Nephron (organoid): ENCODE data around the gene BABAM2.

Source experiments
- H3K27ac Mint-ChIP-seq, 3 experiments: 2 replicates each; pipeline ENCODE4 v1.8.0; 2020; ENCODE audit warnings: mixed read lengths in 3 of 3, mild to moderate bottlenecking in 2 of 3, moderate library complexity in 1 of 3
- H3K27me3 Mint-ChIP-seq: 2 replicates; pipeline ENCODE4 v1.8.0; 2021; ENCODE audit warnings: low read depth, mild to moderate bottlenecking, moderate library complexity, mixed read lengths
- H3K36me3 Mint-ChIP-seq: 2 replicates; pipeline ENCODE4 v1.8.0; 2020; ENCODE audit warnings: low read depth, mixed read lengths
- H3K4me1 Mint-ChIP-seq: 2 replicates; pipeline ENCODE4 v1.8.0; 2020; ENCODE audit warnings: mixed read lengths
- H3K4me3 Mint-ChIP-seq, 3 experiments: 2 replicates each; pipeline ENCODE4 v1.8.0; 2020; ENCODE audit warnings: mild to moderate bottlenecking in 3 of 3, mixed read lengths in 3 of 3, moderate library complexity in 2 of 3
- H3K9me3 Mint-ChIP-seq: 2 replicates; pipeline ENCODE4 v1.8.0; 2020; ENCODE audit warnings: mixed read lengths
- TF ChIP-seq, protein P1 (sequence below), 3 experiments: fragments of 200-600 bp; sonication (generic); IDR thresholded peaks; one replicate each; pipeline ENCODE4 v1.5.0; 2021; ENCODE audit warnings: antibody characterized with exemption in 3 of 3; ENCODE audit not compliant: unreplicated experiment in 3 of 3

BABAM2 gene

DNA sequence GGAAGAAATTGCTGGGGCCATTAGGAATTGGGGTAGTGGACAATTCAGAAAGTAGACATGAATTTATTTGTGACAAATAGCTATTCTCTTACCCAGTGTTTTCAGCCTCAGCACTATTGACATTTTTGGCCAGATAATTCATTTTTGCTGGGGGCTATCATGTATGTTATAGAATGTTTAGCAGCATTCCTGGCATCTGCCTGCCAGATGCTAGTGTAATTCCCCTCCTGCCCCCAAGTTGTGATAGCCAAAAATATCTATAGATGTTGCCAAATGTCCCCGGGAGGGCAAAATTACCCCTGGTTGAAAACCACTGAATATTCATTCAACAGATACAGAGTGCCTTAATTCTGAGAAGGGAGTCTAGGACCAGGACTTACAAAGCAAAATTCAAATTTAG lies 183.6 kb downstream of the BABAM2 start:
- Mint-ChIP-seq H3K27me3 (no peaks in the 10 kb centered on the region), H3K9me3 (no peaks in the 10 kb centered on the region), H3K27ac (peak overlapping the region in 2 of 3 experiments; percentile 51 to 55), H3K4me3 (no peak overlapping the region), H3K4me1 (peaks cover 27% of the 10 kb centered on the region), H3K36me3 (no peaks in the 10 kb centered on the region)
- TF ChIP-seq, protein P1, sequence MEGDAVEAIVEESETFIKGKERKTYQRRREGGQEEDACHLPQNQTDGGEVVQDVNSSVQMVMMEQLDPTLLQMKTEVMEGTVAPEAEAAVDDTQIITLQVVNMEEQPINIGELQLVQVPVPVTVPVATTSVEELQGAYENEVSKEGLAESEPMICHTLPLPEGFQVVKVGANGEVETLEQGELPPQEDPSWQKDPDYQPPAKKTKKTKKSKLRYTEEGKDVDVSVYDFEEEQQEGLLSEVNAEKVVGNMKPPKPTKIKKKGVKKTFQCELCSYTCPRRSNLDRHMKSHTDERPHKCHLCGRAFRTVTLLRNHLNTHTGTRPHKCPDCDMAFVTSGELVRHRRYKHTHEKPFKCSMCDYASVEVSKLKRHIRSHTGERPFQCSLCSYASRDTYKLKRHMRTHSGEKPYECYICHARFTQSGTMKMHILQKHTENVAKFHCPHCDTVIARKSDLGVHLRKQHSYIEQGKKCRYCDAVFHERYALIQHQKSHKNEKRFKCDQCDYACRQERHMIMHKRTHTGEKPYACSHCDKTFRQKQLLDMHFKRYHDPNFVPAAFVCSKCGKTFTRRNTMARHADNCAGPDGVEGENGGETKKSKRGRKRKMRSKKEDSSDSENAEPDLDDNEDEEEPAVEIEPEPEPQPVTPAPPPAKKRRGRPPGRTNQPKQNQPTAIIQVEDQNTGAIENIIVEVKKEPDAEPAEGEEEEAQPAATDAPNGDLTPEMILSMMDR (IDR thresholded peaks at IDR 0.05; ENCODE audit: unreplicated experiment in 3 of 3): no peak

DNA sequence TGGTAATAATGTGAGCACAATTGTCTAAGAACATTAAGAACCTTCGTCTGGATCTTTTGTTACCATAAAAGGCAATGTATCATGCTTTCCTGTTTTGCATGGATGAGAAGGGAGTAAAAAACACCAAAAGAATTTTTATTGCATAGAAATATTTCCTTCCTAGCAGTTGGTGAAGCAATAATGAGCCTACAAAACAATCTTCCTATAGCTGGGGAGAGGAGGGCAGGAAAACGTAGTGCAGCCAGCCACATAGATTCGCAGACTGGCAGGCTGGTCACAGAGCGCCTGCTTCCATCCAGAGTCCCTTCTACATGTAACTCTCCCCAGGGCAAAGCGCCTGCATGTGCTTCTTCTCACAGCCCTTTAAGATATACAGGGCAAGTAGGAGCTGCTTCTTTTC lies 190.4 kb downstream of the BABAM2 start:
- no peaks in the 10 kb centered on the region for H3K36me3 Mint-ChIP-seq
- TF ChIP-seq, protein P1 (IDR thresholded peaks at IDR 0.05; ENCODE audit: unreplicated experiment in 3 of 3): no peak
- no peak overlapping the region for H3K4me3 Mint-ChIP-seq
- no peaks in the 10 kb centered on the region for H3K9me3 Mint-ChIP-seq
- H3K4me1 Mint-ChIP-seq: peaks cover 48% of the 10 kb centered on the region
- H3K27ac Mint-ChIP-seq: peak overlapping the region; percentile 61 to 97 (median 97)
- no peaks in the 10 kb centered on the region for H3K27me3 Mint-ChIP-seq

DNA sequence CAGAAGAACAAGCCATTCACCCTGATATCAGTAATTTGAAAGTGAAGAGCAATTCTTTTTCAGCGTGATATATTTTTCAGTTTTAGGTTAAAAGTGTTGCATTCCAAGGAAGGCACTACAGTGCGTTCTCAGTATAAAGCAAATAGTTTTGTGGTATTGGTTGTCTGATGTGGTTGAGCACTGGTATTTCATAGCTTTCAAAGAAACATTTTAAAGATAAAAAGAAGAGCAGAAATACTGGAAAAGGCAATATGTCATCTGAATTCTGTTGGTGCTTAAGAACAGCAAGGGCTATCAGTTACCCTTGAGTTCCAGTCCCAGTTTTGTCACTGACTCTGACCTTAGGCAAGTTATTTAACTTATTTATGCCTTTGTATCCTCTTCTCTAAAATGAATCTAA lies 191.6 kb downstream of the BABAM2 start:
- TF ChIP-seq, protein P1 (IDR thresholded peaks at IDR 0.05; ENCODE audit: unreplicated experiment in 3 of 3): no peak
- no peaks in the 10 kb centered on the region for H3K27me3 Mint-ChIP-seq
- H3K4me3 Mint-ChIP-seq: no peak overlapping the region
- H3K27ac Mint-ChIP-seq: peak overlapping the region in 1 of 3 experiments; percentile 62
- H3K9me3 Mint-ChIP-seq: no peaks in the 10 kb centered on the region
- peaks cover 56% of the 10 kb centered on the region for H3K4me1 Mint-ChIP-seq
- H3K36me3 Mint-ChIP-seq: no peaks in the 10 kb centered on the region

DNA sequence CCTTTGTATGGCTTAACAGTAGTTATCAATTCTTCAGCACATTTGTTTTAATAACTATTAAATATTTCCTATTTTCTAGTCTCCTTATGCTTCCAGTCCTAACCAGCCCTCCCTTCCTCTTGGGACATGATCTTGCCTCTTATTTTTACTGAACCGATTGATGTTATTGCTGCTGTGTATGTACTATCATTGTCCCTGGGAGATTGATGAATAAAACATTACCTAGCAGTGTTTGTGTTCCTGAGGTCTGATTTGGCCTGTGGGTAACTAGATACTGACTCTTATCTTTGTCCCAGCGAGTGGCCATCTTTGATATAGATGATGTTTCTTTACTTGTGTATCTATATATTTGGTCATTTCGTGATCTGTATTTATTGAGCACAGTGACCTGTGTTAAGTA lies 192.9 kb downstream of the BABAM2 start:
- Mint-ChIP-seq H3K9me3 (no peaks in the 10 kb centered on the region), H3K27ac (peak overlapping the region in 2 of 3 experiments; percentile 62 to 93), H3K4me1 (peaks cover 57% of the 10 kb centered on the region), H3K4me3 (no peak overlapping the region), H3K36me3 (no peaks in the 10 kb centered on the region), H3K27me3 (no peaks in the 10 kb centered on the region)
- TF ChIP-seq, protein P1 (IDR thresholded peaks at IDR 0.05; ENCODE audit: unreplicated experiment in 3 of 3): no peak

DNA sequence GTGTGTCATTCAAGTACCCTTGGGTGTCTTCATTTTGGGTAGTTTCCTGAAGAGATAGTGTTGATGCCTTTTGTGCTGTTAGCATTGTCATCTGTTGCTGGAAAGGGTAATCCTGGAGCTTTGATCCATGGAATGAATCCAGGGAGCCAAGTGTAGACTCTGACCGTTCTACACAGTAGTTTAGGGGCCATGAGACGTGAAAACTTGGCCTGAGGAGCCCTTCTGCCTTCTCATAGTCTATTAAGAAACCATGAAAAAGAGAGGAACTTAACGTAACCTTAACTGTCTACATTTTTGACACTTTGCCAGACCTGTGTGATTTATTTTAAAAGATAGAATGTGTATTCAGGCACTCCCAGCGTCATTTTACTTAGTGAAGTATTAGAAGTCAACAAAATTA lies 194.0 kb downstream of the BABAM2 start:
- no peaks in the 10 kb centered on the region for H3K27me3 Mint-ChIP-seq
- H3K4me1 Mint-ChIP-seq: peaks cover 57% of the 10 kb centered on the region
- peak overlapping the region; percentile 1 to 93 (median 62) for H3K27ac Mint-ChIP-seq
- TF ChIP-seq, protein P1 (IDR thresholded peaks at IDR 0.05; ENCODE audit: unreplicated experiment in 3 of 3): no peak
- H3K36me3 Mint-ChIP-seq: no peaks in the 10 kb centered on the region
- no peaks in the 10 kb centered on the region for H3K9me3 Mint-ChIP-seq
- H3K4me3 Mint-ChIP-seq: no peak overlapping the region

DNA sequence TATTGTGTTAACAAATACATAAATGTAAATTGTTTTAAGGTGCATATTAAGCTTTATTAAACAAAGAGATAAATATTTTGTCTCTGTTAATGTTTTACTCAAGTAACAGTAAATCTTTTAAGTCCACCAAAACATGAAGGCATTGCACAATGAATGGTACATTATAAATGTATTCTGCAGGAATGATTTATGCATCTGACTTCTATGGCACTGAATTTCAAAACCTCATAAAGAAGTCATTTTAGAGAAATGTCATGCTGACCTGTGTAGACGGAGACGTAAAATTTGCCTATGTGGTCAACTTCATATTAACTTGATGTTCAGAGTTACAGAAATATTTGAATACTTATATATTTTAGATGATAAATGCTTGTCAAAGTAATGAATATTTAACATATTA lies 194.7 kb downstream of the BABAM2 start:
- Mint-ChIP-seq H3K27me3 (no peaks in the 10 kb centered on the region), H3K4me3 (no peak overlapping the region), H3K27ac (peak overlapping the region in 1 of 3 experiments; percentile 62), H3K4me1 (peaks cover 54% of the 10 kb centered on the region), H3K9me3 (no peaks in the 10 kb centered on the region), H3K36me3 (no peaks in the 10 kb centered on the region)
- TF ChIP-seq, protein P1 (IDR thresholded peaks at IDR 0.05; ENCODE audit: unreplicated experiment in 3 of 3): no peak
